OCI-LY3 (cell line): ENCODE results near the gene C16orf74.

ENCODE experiments used
- CTCF ChIP-seq: fragments of 200-600, 300-600 bp; sonication (generic); IDR thresholded peaks from 2 replicates; pipeline ENCODE4 v1.5.1; 2014; ENCODE audit warnings: antibody characterized with exemption, low read length, low read depth
- EZH2phosphoT487 ChIP-seq: fragments of 200-600 bp; shearing (Covaris generic); IDR thresholded peaks from 2 replicates; pipeline ENCODE4 v1.6.1; 2018; ENCODE audit warnings: antibody characterized with exemption, mixed run types, low read depth

GRCh38 chr16:85749771-85750145 lies 1.1 kb downstream of the C16orf74 start:
- TF ChIP-seq CTCF (no peak), EZH2phosphoT487 (no peak)
